Measurements from ENCODE around the gene VPS4B. TPM values are rescaled to one million over a fixed set of nuclear protein-coding genes. Genes with fewer than 3 reads are reported as not detected.
"Not testable (repeated sequence)": the region's sequence is repeated elsewhere in the genome, so short reads cannot be mapped to it uniquely, and the experiment has no call there.

The VPS4B gene
- total RNA-seq, 2 donors from 2014 or later, result 28.3 to 31.7 TPM

- intact Hi-C loops (cut with DNase I), result no loop called here
- TF ChIP-seq CTCF (IDR thresholded peaks at IDR 0.05) (no peak), POLR2AphosphoS5 (IDR thresholded peaks at IDR 0.05) (no peak), POLR2A (IDR thresholded peaks at IDR 0.05) (no peak)
Observed at GRCh38 chr18:63464434-63464833, 42.2 kb upstream of the VPS4B start.

GRCh38 chr18:63460414-63460813, 38.1 kb upstream of the VPS4B start:
- TF ChIP-seq POLR2AphosphoS5 (IDR thresholded peaks at IDR 0.05), result no peak
- no peak overlapping the region for H3K27ac ChIP-seq
- no peak for DNase-seq (ENCODE audit: low spot score)
- H3K36me3 ChIP-seq, result no peaks in the 10 kb centered on the region
- H3K4me1 ChIP-seq (replicated peaks), result no peaks in the 10 kb centered on the region
- intact Hi-C loops (cut with DNase I), result no loop called here
- WGBS, result 76% methylated on average over 1 of the region's 1 CpG
- no peaks in the 10 kb centered on the region for H3K9me3 ChIP-seq
- no peak overlapping the region for H3K4me3 ChIP-seq
- H3K27me3 ChIP-seq (replicated peaks; ENCODE audit: insufficient read depth), result no peaks in the 10 kb centered on the region

More at GRCh38 chr18:63464434-63464833, 42.2 kb upstream of the VPS4B start:
- no peak for DNase-seq (ENCODE audit: low spot score)
- no peaks in the 10 kb centered on the region for H3K9me3 ChIP-seq
- no peaks in the 10 kb centered on the region for H3K27me3 ChIP-seq (replicated peaks; ENCODE audit: insufficient read depth)
- H3K36me3 ChIP-seq, result no peaks in the 10 kb centered on the region
- WGBS, result 96% methylated on average over 2 of the region's 2 CpGs
- no peak overlapping the region for H3K4me3 ChIP-seq
- H3K4me1 ChIP-seq (replicated peaks), result no peaks in the 10 kb centered on the region
- H3K27ac ChIP-seq, result no peak overlapping the region

- Histone ChIP-seq H3K27me3 (replicated peaks; ENCODE audit: insufficient read depth) (no peaks in the 10 kb centered on the region), H3K36me3 (no peaks in the 10 kb centered on the region), H3K4me3 (no peak overlapping the region), H3K9me3 (no peaks in the 10 kb centered on the region), H3K27ac (no peak overlapping the region), H3K4me1 (replicated peaks) (peaks cover 1% of the 10 kb centered on the region)
- TF ChIP-seq POLR2A (IDR thresholded peaks at IDR 0.05) (no peak), CTCF (IDR thresholded peaks at IDR 0.05) (no peak), POLR2AphosphoS5 (IDR thresholded peaks at IDR 0.05) (no peak)
- DNase-seq (ENCODE audit: low spot score), result no peak
- intact Hi-C loops (cut with DNase I), result no loop called here
- WGBS, result 85% methylated on average over 6 of the region's 6 CpGs
Observed at GRCh38 chr18:63457977-63458376, 35.7 kb upstream of the VPS4B start.

- no peaks in the 10 kb centered on the region for H3K27me3 ChIP-seq (replicated peaks; ENCODE audit: insufficient read depth)
- H3K27ac ChIP-seq, result no peak overlapping the region
- TF ChIP-seq POLR2A (IDR thresholded peaks at IDR 0.05) (no peak), POLR2AphosphoS5 (IDR thresholded peaks at IDR 0.05) (no peak), CTCF (IDR thresholded peaks at IDR 0.05) (no peak)
- 86% methylated on average over 8 of the region's 8 CpGs for WGBS
- no peaks in the 10 kb centered on the region for H3K36me3 ChIP-seq
- peaks cover 6% of the 10 kb centered on the region for H3K4me1 ChIP-seq (replicated peaks)
- H3K9me3 ChIP-seq, result no peaks in the 10 kb centered on the region
- no peak overlapping the region for H3K4me3 ChIP-seq
- intact Hi-C loops (cut with DNase I), result no loop called here
- DNase-seq (ENCODE audit: low spot score), result no peak
Observed at GRCh38 chr18:63454497-63454896, 32.2 kb upstream of the VPS4B start.

- 47% methylated on average over 5 of the region's 5 CpGs for WGBS
- H3K27ac ChIP-seq, result peak overlapping the region; percentile 50 to 60
- H3K4me3 ChIP-seq; H3K4me1 ChIP-seq (replicated peaks); H3K9me3 ChIP-seq; intact Hi-C loops (cut with DNase I); DNase-seq (ENCODE audit: low spot score); H3K36me3 ChIP-seq; H3K27me3 ChIP-seq (replicated peaks; ENCODE audit: insufficient read depth): not testable (repeated sequence)
Observed at GRCh38 chr18:63452751-63453150, 30.5 kb upstream of the VPS4B start.

GRCh38 chr18:63451799-63452660, 29.8 kb upstream of the VPS4B start:
- peak overlapping the region; percentile 50 to 60 for H3K27ac ChIP-seq
- no peak for TF ChIP-seq CTCF (IDR thresholded peaks at IDR 0.05)
- TF ChIP-seq POLR2AphosphoS5 (IDR thresholded peaks at IDR 0.05), result peak; percentile 40
- intact Hi-C loops (cut with DNase I), result no loop called here
- peak; percentile 53 for DNase-seq (ENCODE audit: low spot score)
- no peaks in the 10 kb centered on the region for H3K9me3 ChIP-seq
- H3K27me3 ChIP-seq (replicated peaks; ENCODE audit: insufficient read depth), result no peaks in the 10 kb centered on the region
- H3K4me1 ChIP-seq (replicated peaks), result peaks cover 6% of the 10 kb centered on the region
- 23% methylated on average over 9 of the region's 9 CpGs for WGBS
- H3K4me3 ChIP-seq, result no peak overlapping the region
- no peaks in the 10 kb centered on the region for H3K36me3 ChIP-seq

All from prostate gland (tissue), 2 donors.